Adrenal gland (tissue), 12 donors: Measurements from ENCODE around the gene HMCN2. TPM values are rescaled to one million over a fixed set of nuclear protein-coding genes. Genes with fewer than 3 reads are reported as not detected.

Source experiments
- DNase-seq, 7 donors: peaks; one replicate each; pipeline ENCODE4 v3.0.0-alpha.2; 2019 to 2020
- H3K27ac ChIP-seq, 5 donors: fragments of 200-600 bp; sonication (generic) in 4 of 5; 1 replicate in 3 of 5; 2 replicates in 2 of 5; pipeline versions ENCODE4 v1.5.1 to v1.8.0; 2016 to 2020; ENCODE audit warnings: mild to moderate bottlenecking in 1 of 5
- H3K27me3 ChIP-seq: fragments of 200-600 bp; 2 replicates; pipeline ENCODE4 v1.8.0; 2021
- H3K36me3 ChIP-seq, 2 donors: fragments of 200-600 bp; replicated peaks in 1 of 2; 1 replicate in 1 of 2; 2 replicates in 1 of 2; pipeline versions ENCODE4 v1.5.1 to v1.8.0; 2018 to 2022
- H3K4me1 ChIP-seq, 2 donors: fragments of 200-600 bp; replicated peaks in 1 of 2; 1 replicate in 1 of 2; 2 replicates in 1 of 2; pipeline versions ENCODE4 v1.5.1 to v1.8.0; 2018 to 2021
- H3K4me3 ChIP-seq, 4 donors: fragments of 200-600 bp; sonication (generic) in 3 of 4; one replicate each; pipeline ENCODE4 v1.5.1; 2016 to 2018
- H3K9me3 ChIP-seq, 3 donors: fragments of 200-600 bp; sonication (generic) in 1 of 3; replicated peaks in 1 of 3; 1 replicate in 2 of 3; 2 replicates in 1 of 3; pipeline versions ENCODE4 v1.5.1 to v1.8.0; 2016 to 2021
- POLR2A ChIP-seq, 2 donors: fragments of 450-650 bp; IDR thresholded peaks; one replicate each; pipeline ENCODE4 v1.6.1; 2017; ENCODE audit warnings: antibody characterized with exemption in 2 of 2, mild to moderate bottlenecking in 2 of 2, moderate library complexity in 1 of 2
- WGBS, 4 donors: extraction: QIAGEN DNeasy Blood & Tissue Kit in 2 of 4; methylation state at CpG; one replicate each; pipeline versions ENCODE4 v1.1.5 to v1.1.7; 2013 to 2017; 5-methylcytosine and 5-hydroxymethylcytosine counted together
- intact Hi-C, 2 donors: fragments of 100-400 bp; cut with DNase I; formaldehyde crosslinking; loops; one replicate each; pipeline versions ENCODE4 v1.14.1 to v1.15.0; 2022 to 2023
- polyA plus RNA-seq, 3 donors: library from polyadenylated mRNA; stranded (reverse); fragments of 200-250 nt in 2 of 3; fragments of 350-450 nt in 1 of 3; fragmentation: Illumina TruSeq in 1 of 3; extraction: RNeasy Lipid Tissue Mini Kit (QIAGEN cat#74804) in 1 of 3; gene quantifications; one replicate each; pipeline ENCODE4 v1.2.3, GENCODE V29; 2013 to 2014
- total RNA-seq, 9 donors: library from RNA; depleted of rRNA in 4 of 9; stranded (reverse); fragments of >200 nt in 4 of 9; fragments of 120-200 nt in 1 of 9; fragmentation: NEBNext Ultra II Directional in 1 of 9; extraction: Animal tissue kit (Norgen Biotek cat#: 25700) in 1 of 9; gene quantifications; one replicate each; pipeline versions ENCODE4 v1.1.0 to v1.2.4, GENCODE V29; 2013 to 2023
- TF ChIP-seq, protein P1 (sequence below), 6 experiments: fragments of 450-650 bp in 4 of 6; fragments of 200-600 bp in 2 of 6; sonication (generic) in 1 of 6; IDR thresholded peaks; 1 replicate in 5 of 6; 2 replicates in 1 of 6; pipeline versions ENCODE4 v1.5.1 to v1.8.0; 2016 to 2021; ENCODE audit warnings: antibody characterized with exemption in 6 of 6, mild to moderate bottlenecking in 2 of 6, moderate library complexity in 1 of 6
- donor health status: healthy with polysubstance abuse.
- donor health status: Bipolar disorder and iron deficiency.
- donor health status: DM: yes; HTN: yes; CAD: no.
- donor health status: DM: no; HTN: no; CAD: no.
- donor health status: DM: no; HTN: no; CAD: no.
- donor health status: DM: yes; HTN: yes; CAD: no.

The HMCN2 gene
- total and polyA plus RNA-seq, 12 donors: 0.05 to 25.8 (median 0.42) TPM; not detected in 1

DNA sequence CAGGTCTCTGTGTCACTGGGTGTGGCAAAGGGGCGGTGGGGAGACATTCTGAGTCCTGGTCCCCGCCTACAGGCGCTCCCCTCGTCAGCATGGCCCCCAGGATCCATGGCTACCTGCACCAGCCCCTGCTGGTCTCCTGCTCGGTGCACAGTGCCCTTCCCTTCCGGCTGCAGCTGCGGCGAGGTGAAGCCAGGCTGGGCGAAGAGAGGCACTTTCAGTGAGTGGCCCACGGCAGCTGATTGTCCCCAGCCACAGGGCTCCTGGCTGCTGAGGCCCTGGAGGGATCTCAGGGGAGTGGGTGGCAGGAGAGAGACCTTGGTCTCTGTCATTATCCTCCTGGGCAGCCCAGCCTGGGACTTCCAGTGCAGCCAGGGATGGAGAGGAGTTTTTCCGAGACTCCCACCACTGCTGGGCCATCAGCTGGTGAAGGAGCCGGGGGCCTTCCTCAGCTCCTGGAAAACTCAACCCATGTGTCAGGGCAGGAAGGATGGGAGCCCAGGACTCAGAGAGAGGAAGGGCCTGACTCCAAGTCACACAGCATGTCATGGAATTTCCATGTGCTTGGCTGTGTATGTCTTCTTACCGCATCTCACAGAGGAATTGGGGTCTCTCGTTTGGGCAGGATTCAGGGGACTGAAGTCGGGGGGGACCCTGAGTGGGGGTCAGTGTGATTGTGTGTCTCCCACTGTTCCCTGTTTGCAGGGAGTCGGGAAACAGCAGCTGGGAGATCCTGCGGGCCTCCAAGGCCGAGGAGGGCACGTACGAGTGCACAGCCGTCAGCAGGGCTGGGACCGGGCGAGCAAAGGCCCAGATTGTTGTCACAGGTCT lies 37.4 kb downstream of the HMCN2 start:
- intact Hi-C loops: no loop called here
- 80 to 83% (median 81%) methylated on average over 13 to 23 of the region's 23 CpGs for WGBS, 4 donors
- no peaks in the 10 kb centered on the region for H3K9me3 ChIP-seq
- H3K27ac ChIP-seq: no peak overlapping the region
- H3K4me1 ChIP-seq: no peaks in the 10 kb centered on the region
- H3K27me3 ChIP-seq: no peaks in the 10 kb centered on the region
- no peak for DNase-seq
- no peak overlapping the region for H3K4me3 ChIP-seq
- TF ChIP-seq, protein P1, sequence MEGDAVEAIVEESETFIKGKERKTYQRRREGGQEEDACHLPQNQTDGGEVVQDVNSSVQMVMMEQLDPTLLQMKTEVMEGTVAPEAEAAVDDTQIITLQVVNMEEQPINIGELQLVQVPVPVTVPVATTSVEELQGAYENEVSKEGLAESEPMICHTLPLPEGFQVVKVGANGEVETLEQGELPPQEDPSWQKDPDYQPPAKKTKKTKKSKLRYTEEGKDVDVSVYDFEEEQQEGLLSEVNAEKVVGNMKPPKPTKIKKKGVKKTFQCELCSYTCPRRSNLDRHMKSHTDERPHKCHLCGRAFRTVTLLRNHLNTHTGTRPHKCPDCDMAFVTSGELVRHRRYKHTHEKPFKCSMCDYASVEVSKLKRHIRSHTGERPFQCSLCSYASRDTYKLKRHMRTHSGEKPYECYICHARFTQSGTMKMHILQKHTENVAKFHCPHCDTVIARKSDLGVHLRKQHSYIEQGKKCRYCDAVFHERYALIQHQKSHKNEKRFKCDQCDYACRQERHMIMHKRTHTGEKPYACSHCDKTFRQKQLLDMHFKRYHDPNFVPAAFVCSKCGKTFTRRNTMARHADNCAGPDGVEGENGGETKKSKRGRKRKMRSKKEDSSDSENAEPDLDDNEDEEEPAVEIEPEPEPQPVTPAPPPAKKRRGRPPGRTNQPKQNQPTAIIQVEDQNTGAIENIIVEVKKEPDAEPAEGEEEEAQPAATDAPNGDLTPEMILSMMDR (IDR thresholded peaks at IDR 0.05): no peak
- TF ChIP-seq POLR2A (IDR thresholded peaks at IDR 0.05): no peak
- H3K36me3 ChIP-seq: no peaks in the 10 kb centered on the region

DNA sequence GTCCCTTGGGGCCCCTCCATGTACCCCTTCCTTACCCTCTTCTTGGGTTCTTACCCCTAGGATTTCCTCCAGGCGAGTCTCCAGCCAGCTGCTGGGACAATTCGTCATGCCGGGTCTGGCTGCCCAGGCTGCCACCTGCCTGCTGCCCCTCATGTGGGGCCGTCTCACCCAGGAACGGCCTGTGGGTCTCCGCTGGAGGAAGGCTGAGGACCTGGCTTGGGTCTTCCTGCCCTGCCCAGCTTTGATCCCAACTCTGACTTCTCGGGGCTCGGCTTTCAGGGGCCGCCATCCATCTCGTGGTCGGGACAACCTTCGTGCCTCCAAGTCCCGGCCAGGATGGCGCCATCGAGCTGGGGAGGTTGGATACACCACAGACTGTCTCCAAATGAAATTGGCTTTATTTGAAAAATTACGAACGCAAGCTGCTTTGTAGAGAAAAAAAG lies 38.1 kb downstream of the HMCN2 start:
- H3K9me3 ChIP-seq: no peaks in the 10 kb centered on the region
- DNase-seq: no peak
- TF ChIP-seq POLR2A (IDR thresholded peaks at IDR 0.05): no peak
- TF ChIP-seq, protein P1 (IDR thresholded peaks at IDR 0.05): no peak
- H3K4me3 ChIP-seq: no peak overlapping the region
- no peaks in the 10 kb centered on the region for H3K4me1 ChIP-seq
- H3K27me3 ChIP-seq: no peaks in the 10 kb centered on the region
- no peak overlapping the region for H3K27ac ChIP-seq
- H3K36me3 ChIP-seq: no peaks in the 10 kb centered on the region
- WGBS, 4 donors: 58 to 74% (median 72%) methylated on average over 12 to 17 of the region's 17 CpGs
- intact Hi-C loops: no loop called here

DNA sequence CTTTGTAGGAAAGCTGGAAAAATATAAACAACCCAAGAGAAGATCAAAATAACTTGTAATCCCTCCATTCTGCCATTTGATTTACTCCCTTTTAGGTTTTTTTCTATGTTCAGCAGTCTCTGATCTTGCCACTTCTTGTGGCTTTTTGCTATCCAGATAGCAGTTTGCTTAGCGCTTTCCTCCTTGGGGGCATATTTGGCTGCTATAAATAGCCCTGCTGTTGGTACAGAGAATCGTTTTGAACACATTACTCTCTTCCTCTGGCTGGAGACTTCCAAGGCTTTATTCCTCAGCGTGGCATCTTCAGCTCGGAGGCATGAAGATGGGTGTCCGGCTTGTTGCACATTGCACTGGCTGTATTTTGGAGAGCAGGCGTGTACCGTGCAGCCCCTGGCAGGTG lies 38.6 kb downstream of the HMCN2 start:
- no peak overlapping the region for H3K4me3 ChIP-seq
- H3K9me3 ChIP-seq: no peaks in the 10 kb centered on the region
- no peak overlapping the region for H3K27ac ChIP-seq
- no peaks in the 10 kb centered on the region for H3K27me3 ChIP-seq
- no peaks in the 10 kb centered on the region for H3K36me3 ChIP-seq
- intact Hi-C loops: no loop called here
- TF ChIP-seq POLR2A (IDR thresholded peaks at IDR 0.05): no peak
- TF ChIP-seq, protein P1 (IDR thresholded peaks at IDR 0.05): no peak
- H3K4me1 ChIP-seq: no peaks in the 10 kb centered on the region
- 56 to 63% (median 58%) methylated on average over 7 of the region's 7 CpGs for WGBS, 4 donors
- no peak for DNase-seq

DNA sequence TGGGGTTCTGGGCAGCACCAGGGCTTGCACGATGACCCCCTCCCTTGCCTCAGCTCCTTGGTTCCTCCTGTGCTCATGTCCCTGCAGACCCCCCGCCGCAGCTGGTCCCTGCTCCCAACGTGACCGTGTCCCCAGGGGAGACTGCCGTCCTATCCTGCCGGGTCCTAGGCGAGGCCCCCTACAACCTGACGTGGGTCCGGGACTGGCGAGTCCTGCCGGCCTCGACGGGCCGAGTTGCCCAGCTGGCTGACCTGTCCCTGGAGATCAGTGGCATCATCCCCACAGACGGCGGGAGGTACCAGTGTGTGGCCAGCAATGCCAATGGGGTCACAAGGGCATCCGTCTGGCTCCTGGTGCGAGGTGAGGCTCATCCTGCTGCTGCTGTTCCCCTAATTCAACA lies 39.1 kb downstream of the HMCN2 start:
- Histone ChIP-seq H3K27ac (no peak overlapping the region), H3K27me3 (no peaks in the 10 kb centered on the region), H3K4me1 (no peaks in the 10 kb centered on the region), H3K9me3 (no peaks in the 10 kb centered on the region), H3K36me3 (no peaks in the 10 kb centered on the region), H3K4me3 (no peak overlapping the region)
- intact Hi-C loops: no loop called here
- TF ChIP-seq, protein P1 (IDR thresholded peaks at IDR 0.05): no peak
- no peak for TF ChIP-seq POLR2A (IDR thresholded peaks at IDR 0.05)
- WGBS, 4 donors: 79 to 85% (median 81%) methylated on average over 10 to 19 of the region's 19 CpGs
- DNase-seq: no peak
